DOHH2 (cell line): ENCODE data around the gene STK11.

ENCODE experiments used
- EZH2phosphoT487 ChIP-seq: fragments of 200-600 bp; sonication (generic); IDR thresholded peaks from 2 replicates; pipeline ENCODE4 v1.6.1; 2017; ENCODE audit warnings: borderline replicate concordance, mild to moderate bottlenecking, antibody characterized with exemption, low read length, moderate library complexity, mixed read lengths
- TF ChIP-seq, protein P1 (sequence below): fragments of 200-600 bp; sonication (generic); IDR thresholded peaks from one replicate; pipeline ENCODE4 v1.5.1; 2014; ENCODE audit warnings: antibody characterized with exemption, mild to moderate bottlenecking, low read depth, low read length; ENCODE audit not compliant: poor library complexity, severe bottlenecking

DNA sequence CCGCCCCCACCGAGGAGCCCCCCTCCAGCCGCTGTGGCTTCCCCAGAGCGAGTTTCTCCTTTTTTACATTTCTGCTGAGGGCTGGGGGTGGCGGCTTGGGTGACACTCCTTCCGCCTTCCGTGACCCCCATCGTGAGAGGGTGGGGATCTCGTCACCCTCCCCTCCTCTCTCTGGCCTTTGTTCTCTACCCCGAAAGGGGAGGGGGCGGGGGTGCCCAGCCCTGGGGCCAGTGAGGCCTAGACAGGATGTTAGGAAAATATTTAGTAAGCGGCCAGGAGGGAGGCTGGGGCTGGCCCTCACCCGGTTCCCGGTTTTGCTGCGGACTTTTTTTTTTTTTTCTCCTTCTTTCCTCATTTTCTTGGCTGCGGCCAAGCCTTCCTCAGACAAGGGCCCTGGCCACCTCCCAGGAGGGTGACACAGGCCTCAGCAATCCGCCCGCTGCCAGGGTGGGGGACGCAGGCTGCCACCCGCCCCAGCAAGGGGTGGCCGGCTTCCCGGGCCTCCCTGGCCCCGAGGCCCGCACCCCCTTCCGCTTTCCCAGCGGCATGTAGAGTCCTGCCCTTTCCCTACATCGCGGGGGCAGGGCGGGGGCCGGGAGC is 46.7 kb downstream of the STK11 start:
- TF ChIP-seq EZH2phosphoT487: no peak
- TF ChIP-seq, protein P1, sequence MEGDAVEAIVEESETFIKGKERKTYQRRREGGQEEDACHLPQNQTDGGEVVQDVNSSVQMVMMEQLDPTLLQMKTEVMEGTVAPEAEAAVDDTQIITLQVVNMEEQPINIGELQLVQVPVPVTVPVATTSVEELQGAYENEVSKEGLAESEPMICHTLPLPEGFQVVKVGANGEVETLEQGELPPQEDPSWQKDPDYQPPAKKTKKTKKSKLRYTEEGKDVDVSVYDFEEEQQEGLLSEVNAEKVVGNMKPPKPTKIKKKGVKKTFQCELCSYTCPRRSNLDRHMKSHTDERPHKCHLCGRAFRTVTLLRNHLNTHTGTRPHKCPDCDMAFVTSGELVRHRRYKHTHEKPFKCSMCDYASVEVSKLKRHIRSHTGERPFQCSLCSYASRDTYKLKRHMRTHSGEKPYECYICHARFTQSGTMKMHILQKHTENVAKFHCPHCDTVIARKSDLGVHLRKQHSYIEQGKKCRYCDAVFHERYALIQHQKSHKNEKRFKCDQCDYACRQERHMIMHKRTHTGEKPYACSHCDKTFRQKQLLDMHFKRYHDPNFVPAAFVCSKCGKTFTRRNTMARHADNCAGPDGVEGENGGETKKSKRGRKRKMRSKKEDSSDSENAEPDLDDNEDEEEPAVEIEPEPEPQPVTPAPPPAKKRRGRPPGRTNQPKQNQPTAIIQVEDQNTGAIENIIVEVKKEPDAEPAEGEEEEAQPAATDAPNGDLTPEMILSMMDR: no peak
